HG03520 (cell line): ENCODE measurements around the gene TRIM73.
A peak's percentile ranks its signal among the peaks of the same experiment; 100 is the strongest.
"Not testable (repeated sequence)": the region's sequence is repeated elsewhere in the genome, so short reads cannot be mapped to it uniquely, and the experiment has no call there.

Experiments used
- ATAC-seq: cut with Tn5 transposase; IDR thresholded peaks from one replicate; pipeline ENCODE4 v1.9.1; 2021; ENCODE audit warnings: mild to moderate bottlenecking, moderate library complexity; ENCODE audit not compliant: unreplicated experiment

TRIM73 gene

DNA sequence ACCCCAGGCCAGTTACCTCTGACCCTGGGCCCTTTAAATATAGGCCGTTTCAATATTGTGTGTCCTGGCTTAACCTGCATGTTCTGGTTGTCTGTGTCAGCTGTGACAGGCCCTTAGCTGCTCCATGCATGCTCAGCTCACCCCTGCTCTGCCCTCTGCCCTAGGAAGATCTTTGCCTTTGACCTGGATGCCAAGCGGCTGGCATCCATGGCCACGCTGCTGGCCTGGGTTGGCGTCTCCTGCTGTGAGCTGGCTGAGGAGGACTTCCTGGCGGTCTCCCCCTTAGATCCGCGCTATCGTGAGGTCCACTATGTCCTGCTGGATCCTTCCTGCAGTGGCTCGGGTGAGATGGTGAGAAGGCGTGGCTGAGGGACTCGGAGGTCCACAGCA lies 20.0 kb downstream of the TRIM73 start:
- ATAC-seq, result not testable (repeated sequence)

DNA sequence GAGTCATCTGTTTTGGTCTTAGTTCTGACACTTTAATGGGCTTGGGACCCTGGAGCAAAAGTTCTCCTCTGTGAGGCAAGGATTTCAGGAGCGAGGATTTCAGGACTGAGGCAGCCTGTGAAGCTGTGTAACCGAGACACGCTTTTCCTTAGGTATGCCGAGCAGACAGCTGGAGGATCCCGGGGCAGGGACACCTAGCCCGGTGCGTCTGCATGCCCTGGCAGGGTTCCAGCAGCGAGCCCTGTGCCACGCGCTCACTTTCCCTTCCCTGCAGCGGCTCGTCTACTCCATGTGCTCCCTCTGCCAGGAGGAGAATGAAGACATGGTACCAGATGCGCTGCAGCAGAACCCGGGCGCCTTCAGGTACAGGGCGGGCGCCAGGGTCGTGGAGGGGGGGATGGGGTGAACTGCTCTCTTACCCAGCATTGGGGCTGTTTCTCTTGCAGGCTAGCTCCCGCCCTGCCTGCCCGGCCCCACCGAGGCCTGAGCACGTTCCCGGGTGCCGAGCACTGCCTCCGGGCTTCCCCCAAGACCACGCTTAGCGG lies 20.5 kb downstream of the TRIM73 start:
- not testable (repeated sequence) for ATAC-seq

DNA sequence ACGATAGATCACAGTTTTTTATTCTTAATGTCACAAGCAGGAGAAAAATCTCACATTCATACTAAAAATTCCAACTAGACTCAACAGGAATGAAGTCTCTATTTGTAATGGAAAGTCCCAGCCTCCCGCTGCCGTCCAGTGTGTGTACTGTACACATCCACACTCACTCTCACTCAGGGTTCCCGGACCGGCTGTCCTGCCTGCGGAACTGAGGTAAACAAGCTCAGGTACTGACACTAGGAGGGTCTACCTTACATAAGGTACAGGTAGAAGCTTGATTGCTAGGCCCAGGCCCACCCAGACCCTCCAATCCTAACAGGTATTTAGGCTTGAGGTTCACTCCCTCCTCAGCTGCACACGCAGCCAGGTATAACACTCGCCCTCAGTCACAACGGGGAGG lies 21.4 kb downstream of the TRIM73 start:
- ATAC-seq, result not testable (repeated sequence)

DNA sequence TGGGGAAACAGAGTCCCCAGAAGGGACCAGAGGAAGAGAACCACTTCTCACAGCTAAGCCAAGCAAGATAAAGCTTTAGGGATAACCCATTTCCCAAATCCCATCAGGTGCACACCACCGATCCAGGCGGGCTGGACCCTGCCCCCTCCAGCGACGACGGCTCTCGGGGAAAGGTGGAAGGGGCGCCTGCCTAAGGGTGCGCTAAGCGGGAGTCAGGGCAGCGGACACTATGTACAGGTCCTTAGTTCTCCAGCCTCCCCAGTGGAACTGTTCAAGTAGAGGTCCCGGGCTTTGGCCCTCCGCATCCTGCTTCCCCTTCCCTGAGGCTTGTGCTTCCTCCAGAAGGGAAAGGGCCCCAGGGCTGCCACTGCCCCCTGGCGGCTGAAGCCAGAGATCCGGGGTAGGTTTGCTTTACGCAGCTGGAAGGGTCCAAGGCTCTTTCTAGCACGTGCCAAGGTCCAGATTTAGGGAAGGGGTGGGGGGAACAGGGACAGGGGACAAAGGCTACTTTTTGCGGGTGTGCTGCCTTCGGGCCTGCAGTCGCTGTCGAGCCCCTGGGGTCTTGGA lies 22.9 kb downstream of the TRIM73 start:
- not testable (repeated sequence) for ATAC-seq

DNA sequence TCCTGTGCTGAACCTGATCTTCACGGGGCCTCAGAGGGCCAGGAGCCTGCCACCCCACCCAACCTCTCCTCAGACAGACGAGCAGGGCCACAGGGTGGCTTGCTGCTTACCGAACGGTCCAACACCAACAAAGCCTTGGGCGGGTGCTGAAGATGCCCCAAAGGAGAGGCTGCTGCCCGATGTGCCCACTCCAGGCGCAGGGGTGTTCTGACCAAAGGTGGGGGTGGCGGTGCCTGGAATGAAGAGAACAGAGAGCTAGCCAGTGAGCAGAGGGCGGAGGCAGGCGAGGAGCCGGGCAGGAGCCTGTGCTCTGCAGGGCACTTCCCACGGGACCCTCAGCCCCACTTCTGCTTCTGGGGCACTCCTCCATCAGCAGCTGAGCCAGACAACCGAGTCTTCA lies 23.8 kb downstream of the TRIM73 start:
- ATAC-seq, result not testable (repeated sequence)

DNA sequence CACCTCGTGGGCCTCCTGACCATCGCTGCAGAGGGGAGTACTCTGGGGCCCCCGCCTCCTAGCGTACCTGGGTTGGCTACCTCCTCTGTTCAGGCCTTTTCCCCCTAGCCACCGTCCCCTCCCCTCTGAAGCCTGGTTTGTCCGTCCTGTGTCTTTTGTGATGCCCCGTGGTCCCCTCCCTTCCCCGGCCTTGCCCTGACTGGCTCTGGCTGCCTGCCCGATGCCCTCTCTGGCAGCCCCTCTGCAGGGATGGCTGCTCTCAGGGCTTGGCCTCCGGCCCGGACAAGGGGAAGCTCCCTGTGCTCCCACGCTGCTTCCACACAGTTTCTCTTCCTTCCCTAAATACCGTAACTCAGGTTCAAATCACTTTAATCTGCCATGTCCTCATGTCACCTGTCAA lies 24.3 kb downstream of the TRIM73 start:
- not testable (repeated sequence) for ATAC-seq

DNA sequence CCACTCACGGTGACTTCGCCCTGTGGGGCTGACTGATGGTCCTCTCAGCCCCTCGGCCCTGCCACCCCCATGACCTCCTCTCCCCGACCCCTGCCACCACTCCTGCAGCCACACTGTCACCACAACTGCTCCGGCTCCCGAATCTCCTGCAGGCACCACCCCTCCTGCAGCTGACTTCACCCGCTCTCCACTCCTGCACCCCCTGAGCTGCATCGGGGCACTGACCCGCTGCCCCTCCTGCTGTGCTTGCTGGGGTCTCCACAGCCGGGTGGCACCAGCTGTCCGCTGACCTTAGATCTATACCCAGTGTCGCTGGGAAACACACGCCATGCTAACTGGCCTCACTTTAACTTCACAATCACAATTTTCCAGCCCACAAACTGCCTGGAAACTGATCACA lies 24.7 kb downstream of the TRIM73 start:
- ATAC-seq, result not testable (repeated sequence)

DNA sequence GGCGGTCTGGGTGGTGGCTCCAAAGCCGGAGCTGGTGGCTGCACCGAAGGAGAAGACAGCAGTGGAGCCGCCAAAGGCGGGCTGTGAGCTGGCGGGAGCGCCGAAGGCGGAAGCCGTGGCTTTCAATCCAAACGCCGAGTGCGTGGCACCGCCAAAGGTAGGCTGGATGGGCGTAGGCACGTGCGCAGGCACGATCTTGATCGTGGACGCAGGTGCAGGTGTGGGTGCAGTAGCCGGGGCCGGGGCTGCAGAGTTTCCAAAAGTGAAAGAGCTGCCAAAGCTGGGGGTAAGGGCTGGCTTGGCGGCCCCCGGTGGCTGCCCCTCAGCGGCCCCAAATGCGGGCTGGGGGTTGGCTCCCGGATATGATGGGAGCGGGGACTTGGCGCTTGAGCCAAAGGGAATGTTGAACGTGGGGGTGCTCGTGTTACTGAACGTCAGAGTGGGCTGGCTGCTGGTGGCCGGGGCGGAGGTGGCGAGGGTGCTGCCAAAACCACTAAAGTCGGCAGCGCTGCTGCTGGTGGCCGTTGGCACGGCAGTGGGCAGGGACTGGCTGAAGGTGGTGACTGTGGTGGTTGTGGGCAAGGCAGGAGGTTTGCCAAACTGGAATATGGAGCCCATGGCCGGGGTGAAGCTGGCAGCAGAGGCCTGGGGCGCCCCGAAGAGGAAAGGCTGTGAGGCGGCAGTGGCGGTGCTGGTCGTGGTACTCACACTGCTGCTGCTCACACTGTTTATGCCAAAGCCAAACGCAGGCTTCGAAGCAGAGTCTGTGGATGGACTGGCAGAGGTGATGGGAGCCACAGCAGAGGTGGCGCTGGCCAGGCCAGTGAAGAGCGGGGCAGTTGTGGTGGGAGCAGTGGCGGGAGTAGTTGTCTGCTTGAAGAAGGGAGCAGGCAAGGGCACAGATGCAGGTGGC lies 26.6 kb downstream of the TRIM73 start:
- ATAC-seq, result not testable (repeated sequence)

DNA sequence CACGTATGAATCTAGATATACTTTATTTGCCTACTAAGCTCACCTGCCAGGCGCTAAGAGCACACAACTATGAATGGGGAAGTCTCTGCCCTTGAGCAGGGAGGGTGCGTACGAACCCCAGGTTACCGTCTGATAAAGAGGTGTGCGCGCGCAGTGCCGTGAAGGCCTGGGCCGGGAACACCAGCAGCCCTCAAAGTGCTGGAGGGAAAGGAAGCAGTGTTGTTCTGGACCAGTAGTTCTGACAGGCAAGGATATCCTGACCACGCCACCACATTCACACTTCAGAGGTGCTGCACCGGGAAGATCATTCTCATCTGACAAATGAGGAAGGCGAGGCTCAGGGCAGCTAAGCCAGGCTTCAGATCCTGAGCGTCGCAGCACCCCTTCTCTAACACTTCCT lies 28.1 kb downstream of the TRIM73 start:
- not testable (repeated sequence) for ATAC-seq

DNA sequence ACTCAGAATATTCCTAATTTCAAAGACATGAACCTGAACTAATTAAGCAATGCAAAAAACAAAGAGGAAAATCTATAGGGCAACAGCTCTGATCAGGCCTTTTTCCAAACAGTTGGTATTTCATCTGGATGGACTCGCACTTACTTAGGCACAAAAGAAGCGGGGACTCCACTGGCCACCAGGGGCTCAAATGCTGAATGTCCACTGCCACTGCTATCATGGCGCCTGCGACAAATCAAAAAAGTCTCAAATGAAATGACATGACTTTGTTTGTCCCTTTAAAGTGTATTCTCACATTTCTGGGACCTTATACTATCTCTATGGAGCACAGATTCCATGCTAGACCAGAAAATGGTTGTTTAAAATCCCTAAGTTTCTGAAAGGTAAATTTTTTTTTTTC lies 43.6 kb downstream of the TRIM73 start:
- not testable (repeated sequence) for ATAC-seq

DNA sequence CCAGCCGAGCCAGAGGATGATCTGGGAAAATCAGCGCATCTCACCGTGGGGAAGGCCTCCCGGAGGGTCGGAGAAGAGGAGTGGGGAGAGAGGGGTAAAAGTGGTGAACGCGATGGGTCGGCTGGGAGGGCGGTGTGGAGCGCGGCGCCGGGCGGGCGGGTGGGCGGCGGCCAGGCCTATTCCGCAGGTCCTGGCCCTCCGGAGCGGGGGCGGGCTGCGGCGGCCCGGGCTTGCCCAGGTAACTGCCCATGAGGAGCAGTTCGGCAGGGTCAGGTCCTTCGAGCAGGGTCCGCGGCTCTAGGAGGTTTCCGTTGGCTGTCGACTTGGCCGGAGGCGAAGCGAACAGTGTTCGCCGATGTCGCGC lies 46.7 kb downstream of the TRIM73 start:
- peak; percentile 41 for ATAC-seq

DNA sequence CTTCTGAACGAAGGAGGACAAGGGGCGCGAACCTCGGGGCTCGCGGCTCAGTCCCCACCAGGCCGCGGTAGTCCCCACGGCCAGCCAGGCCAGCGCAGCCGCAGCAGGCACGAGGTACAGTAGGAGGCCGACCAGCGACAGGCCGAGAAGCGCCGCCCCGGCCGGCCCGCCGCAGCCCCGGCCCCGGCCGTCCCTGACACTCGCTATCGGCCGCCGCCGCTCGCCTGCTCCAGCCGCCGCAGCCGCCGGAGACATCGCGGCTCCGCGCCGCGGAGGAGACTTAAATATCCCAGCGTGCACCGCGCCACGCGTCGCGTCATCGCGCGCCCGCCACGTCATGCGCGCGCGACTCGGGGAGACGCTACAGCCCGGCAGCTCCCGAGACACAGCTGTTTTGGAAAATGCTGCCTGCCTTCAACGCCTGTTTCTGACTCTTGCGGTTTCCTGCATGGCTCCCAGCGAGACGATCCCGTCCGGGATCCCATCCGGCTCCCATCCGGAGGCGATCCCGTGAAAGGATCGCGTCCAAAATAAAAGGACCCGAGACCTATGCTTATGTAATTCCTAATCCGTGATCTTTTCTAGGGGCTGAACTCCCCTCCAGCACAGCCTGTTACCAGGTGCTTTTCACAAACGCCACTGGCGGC lies 47.2 kb downstream of the TRIM73 start:
- ATAC-seq, result peak; percentile 76

DNA sequence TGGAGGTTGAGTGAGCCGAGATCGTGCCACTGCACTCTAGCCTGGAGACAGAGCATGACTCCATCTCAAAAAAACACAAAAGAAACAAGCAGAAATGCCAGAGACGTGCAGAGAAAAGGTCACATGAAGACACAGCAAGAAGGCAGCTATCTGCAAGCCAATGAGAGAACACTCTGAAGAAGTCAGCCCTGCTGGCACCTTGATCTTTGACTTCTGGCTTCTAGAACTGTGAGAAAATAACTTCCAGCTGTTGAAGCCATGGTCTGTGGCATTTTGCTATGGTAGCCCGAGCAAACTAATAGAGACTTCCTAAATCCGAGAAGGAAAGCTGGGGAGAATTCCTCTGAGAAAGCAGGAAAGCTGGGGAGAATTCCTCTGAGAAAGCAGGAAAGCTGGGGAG lies 54.5 kb downstream of the TRIM73 start:
- not testable (repeated sequence) for ATAC-seq

DNA sequence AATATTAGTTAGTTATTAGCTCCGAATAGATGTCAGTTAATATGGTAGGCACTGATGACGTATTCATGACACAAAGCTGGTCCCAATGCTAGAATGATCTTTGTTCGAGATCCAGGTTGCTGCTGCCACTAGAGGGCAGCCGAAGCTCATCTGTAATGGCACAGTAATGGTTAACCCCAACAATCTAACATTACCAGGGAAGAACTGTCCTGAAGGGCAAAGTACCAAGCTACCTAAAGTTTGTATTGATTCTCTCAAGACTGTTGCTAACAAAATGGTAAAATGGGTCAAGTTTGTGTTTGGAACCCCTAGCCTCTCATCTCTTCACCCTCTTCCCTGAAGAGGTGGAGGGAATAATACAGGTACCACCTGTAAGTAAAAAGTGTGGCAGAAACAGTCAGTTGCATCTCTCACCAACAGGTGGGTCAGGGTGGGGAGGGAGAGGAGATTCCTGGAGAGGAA lies 57.1 kb downstream of the TRIM73 start:
- ATAC-seq, result peak; percentile 87
